ENCODE results near the gene HOXC6.

GRCh38 chr12:54005853-54006558 lies 22.2 kb upstream of the HOXC6 start:
- TF ChIP-seq GATA2 (IDR thresholded peaks at IDR 0.05; ENCODE audit: low read depth, low read length): no peak
- no peak for TF ChIP-seq GATA3 (IDR thresholded peaks at IDR 0.05; ENCODE audit: low read depth, low read length)
